T-helper 1 cell (primary cell): ENCODE results near the gene BCL2L13.
A peak's percentile ranks its signal among the peaks of the same experiment; 100 is the strongest.
"Not testable (repeated sequence)": the region's sequence is repeated elsewhere in the genome, so short reads cannot be mapped to it uniquely, and the experiment has no call there.

ENCODE experiments used
- DNase-seq, 5 donors: peaks; one replicate each; pipeline ENCODE4 v3.0.0-alpha.2; 2012 to 2020

Gene BCL2L13

DNA sequence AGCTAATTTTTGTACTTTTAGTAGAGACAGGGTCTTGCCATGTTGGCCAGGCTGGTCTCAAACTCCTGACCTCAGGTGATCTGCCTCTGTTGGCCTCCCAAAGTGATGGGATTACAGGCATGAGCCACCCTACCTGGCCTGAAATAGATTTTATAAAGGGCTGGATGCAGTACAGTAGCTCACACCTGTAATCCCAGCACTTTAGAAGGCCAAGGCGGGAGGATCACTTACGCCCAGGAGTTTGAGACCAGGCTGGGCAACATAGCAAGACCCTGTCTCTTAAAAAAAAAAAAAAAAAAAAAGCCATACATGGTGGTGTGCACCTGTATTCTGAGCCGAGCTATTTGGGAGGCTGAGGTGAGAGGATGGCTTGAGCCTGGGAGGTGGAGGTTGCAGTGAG lies 59.7 kb downstream of the BCL2L13 start:
- DNase-seq, result not testable (repeated sequence)

DNA sequence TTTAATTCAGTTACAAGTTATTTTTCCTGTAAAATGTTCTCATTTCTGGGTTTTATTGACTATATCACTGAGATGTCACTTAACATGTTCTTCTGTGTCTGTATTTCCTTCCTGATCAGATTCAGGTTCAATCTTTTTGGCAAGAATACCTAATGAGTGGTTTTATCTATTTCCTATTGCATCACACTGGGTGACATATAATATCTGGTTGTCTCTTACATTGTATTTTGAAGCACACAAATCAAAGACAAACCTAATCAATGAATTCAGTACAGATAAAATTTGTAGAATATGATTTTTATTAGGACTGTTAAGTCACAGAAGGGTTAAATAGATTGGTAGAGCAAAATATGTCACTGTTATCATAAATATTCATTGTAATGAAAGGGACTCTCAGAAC lies 60.4 kb downstream of the BCL2L13 start:
- no peak for DNase-seq

DNA sequence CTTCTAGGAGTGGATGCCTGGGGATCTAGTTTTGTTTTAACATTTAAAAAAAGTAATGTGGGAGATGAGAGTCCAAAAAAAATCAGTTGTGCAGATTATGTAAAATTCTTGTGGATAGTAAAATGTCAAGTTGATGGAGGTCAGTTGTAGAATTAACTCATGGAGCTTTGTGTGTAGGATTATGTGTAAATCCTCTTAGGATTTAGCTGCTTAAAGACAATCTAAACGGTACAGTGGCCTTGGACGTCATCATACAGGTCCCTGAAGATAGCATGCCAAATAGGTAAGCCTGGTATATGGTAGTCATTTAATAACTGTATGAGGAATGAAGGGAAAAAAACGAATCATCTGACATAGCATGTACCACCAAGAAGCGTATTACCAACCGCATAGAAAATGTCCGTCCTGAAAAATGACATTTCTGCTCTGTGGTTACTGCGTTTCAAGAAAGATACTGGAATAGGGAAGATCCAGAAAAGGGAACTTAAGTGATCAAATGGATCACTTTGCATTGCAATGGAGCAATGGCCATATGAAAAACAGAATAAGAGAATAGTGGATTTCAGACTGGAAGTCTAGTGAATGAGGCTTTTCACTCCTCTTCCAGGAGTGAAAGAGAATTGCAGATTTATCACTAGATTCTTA lies 61.3 kb downstream of the BCL2L13 start:
- no peak for DNase-seq

DNA sequence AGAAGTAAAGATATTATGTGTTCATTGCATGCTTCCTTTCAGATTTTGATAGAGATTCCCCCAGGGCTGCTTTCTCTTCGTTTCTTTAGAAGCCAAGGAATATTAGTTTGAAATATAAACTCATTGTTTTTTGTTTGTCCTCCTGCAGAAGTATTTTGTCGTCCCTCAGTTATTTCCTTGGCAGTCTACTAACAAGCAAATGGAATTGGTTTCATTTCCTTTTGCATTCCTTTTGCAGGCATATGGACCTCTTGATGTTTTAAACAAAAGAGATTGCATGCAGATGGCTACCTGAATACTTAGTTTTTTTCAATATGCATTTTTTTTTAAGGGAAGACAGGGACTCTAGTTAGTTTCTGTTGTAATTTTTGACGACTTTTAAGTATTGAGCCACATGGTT lies 62.2 kb downstream of the BCL2L13 start:
- DNase-seq, result no peak

DNA sequence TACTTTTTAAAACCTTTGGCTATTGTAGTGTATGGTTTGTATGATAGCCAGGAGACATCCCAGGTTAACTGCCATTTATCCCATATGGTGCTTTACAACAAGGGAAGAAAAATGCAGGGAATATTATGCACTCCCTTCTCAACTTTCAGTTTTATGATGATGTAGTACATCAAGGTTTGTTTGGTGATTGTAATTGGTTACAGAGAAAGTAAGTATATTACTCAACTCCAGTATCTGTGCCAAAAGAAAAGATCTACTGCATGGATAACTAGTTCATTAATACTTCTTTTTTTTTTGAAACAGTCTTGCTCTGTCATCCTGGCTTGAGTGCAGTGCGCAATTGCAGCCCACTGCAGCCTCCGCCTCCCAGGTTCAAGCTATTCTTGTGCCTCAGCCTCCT lies 65.3 kb downstream of the BCL2L13 start:
- DNase-seq, result no peak

DNA sequence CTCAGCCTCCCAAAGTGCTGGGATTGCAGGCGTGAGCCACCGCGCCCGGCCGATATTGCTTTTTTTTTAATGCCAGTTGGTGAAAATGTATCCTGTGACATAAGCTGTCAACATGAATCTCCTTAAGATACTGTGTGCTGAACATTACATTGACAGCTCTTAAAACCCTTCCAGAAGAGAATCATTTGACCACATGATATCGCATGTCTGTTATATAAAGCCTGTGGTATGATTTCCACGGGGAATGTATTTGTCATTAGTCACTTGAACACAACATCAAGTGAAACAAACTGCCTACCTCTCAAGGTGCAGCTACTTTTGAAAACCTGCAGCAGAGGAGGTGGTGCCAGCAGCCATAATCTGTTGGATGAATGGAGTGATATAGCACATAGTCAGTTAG lies 67.0 kb downstream of the BCL2L13 start:
- DNase-seq, result no peak

DNA sequence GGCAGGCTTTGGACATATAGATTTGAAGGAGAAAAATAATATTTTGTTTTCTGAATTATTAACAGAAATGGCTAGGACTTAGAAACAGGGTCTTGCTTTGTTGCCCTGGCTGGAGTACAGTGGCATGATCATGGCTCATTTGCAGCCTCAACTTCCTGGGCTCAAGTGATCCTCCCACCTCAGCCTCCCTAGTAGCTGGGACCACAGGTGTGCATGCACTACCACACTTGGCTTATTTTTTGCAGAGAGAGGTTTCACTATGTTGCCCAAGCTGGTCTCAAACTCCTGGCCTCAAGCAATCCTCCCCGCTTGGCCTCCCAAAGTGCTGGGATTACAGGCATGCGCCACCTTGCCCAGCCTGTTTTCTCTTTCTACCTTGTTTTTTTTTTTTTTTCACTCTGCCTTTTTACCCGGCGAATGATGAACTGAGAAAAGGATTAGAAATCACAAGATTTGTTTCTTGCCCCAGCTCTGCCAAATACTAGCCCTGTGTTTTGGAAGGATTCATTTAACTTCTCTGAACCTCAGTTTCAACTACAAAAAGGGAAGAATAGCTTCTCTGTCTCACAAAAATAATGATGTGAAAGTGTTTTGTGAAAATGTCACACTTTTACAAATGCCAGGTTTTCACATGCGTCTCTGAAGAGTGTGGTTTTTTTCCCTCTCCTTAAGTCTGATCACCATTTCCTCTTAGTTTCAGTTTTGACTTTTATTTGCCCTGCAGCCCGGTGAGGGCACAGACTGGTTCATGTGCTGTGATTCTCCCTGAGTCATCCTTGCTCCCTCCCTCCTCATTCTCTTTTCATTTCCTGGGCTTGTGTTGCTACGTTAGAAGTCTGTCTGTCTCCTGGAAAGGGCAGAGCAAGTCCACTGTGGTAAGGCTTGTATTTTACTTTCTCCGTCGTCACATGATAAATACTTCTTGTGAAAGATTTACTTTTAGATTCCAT lies 67.7 kb downstream of the BCL2L13 start:
- peak in 1 of 5 donors; percentile 57 for DNase-seq

DNA sequence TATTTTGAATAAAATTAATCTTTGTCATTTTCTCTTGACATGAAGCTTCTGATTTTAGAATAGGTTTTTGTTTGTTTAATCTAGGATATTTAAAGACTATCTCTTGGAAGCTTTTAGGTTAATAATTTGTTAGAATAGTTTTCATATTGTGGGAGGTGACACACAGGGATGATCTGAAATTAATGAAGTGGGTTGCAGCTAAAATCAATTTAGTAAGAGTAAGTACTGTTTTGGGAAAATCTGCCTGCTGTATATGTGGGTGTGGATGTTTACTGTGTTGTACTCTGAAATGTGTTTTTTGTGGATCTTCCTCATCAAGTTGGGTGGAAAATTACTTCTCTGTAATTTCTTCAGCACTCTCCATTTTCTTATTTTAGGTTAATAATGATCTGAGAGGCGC lies 68.4 kb downstream of the BCL2L13 start:
- DNase-seq, result no peak

DNA sequence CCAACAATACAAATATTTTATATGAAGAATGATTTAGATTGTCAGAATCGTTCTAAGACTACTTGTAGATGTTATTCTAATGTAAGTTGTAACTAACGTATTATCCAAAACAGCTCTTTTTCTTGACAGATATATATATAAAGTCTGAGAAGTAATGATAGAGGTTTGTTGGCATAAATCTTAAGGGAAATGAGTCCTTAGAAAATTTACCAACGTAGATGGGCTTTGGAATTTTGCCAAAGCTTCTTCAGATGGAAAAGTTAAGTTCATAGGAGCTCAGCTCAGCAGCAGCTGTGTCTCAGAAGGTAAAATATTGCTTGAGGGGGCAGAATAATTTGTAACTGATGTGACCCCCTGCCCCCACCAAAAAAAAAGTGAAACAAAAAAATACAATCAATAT lies 69.0 kb downstream of the BCL2L13 start:
- no peak for DNase-seq

DNA sequence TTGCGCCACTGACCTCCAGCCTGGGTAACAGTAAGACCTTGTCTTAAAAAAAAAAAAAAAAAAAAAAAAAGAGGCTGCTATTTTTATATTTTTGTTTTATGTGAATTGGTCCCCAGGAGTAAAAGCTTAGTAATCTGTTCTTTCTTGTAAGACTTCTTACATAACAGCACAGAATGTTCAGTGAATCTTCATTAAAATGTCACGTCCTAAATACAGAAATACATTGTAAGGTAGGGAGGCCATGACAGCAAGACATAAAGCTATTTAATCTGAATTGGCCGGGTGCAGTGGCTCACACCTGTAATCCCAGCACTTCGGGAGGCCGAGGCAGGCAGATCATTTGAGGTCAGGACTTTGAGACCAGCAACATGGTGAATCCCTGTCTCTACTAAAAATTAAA lies 71.5 kb downstream of the BCL2L13 start:
- no peak for DNase-seq

DNA sequence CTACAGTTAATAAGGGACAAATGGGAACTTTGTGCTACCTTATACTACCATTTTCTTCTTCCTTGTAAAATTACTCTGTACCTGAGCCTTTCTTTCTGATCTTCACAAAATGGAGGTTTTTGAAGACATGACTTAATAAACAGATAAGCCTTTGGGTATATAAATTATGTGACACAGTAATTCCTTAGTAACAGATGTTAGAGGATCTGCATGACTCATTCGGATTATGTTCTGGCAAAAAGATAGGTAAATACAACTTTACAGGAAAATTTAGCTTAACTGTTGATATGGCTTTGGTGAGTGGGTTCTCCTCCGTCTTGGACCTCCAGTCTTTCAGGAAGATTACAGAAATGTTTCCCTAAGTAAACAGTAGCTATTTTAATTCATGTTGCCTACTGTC lies 73.9 kb downstream of the BCL2L13 start:
- no peak for DNase-seq

DNA sequence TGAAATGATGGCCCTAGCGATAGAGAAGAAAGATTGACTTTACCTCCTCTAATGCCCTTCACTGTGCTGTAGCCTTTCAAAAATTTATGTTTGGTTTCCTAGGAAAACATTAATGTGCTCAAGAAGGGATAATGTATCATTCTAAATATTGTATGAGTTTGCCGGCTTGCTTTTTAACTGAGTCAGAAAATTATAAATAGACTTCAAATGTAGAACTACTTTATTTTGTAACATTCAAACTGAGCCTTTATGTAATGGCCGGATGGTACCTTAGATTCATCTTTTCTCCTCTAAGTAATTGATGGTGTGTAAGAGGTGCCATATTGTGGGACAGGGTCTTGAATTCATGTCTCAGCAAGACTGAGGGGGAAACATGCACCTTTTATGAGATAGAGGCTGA lies 78.0 kb downstream of the BCL2L13 start:
- no peak for DNase-seq

DNA sequence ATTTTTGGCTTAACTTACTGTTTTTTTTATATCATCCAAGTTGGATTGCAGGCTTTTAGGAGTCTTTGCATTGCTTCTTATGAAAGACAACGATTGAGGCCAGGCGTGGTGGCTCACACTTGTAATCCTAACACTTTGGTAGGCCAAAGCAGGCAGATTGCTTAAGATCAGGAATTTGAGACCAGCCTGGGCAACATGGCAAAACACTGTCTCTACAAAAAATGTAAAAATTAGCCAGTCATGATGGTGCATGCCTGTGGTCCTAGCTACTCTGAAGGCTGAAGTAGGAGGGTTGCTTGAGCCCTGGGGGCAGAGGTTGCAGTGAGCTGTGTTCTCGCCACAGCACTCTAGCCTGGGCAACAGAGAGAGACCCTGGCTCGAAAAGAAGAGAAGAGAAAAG lies 79.2 kb downstream of the BCL2L13 start:
- DNase-seq, result no peak

DNA sequence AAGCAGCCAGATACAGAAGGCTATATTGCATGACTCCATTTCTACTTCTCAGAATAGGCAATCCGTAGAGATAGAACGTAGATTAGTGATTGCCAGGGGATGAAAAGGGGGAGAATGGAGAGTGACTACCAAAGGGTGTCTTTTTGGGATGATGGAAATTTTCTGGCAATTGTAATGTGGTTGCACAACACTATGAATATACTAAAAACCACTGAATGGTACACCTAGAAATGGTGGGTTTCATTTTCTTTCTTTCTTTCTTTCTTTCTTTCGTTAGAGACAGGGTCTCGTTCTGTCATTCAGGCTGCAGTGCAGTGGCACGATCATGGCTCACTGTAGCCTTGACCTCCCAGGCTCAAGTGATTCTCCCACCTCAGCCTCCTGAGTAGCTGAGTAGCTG lies 81.4 kb downstream of the BCL2L13 start:
- no peak for DNase-seq

DNA sequence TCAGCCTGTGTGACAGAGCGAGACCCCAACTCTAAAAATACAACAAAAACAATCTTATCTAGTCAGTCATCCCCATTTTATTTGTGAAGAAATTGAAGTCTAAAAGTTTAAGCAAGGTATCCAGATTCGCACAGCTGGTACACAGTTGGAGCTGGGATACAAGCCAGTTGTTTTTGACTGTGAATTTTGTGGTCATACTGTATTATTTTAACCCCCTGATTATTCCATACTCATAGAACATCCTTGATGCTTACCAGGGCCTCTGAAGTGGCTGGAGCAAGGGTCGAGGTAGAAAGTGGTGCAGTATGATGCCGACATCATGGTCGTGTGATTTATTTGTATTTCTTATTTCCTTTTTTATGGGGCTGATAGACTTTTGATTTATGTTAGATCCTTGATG lies 85.7 kb downstream of the BCL2L13 start:
- DNase-seq, result no peak

DNA sequence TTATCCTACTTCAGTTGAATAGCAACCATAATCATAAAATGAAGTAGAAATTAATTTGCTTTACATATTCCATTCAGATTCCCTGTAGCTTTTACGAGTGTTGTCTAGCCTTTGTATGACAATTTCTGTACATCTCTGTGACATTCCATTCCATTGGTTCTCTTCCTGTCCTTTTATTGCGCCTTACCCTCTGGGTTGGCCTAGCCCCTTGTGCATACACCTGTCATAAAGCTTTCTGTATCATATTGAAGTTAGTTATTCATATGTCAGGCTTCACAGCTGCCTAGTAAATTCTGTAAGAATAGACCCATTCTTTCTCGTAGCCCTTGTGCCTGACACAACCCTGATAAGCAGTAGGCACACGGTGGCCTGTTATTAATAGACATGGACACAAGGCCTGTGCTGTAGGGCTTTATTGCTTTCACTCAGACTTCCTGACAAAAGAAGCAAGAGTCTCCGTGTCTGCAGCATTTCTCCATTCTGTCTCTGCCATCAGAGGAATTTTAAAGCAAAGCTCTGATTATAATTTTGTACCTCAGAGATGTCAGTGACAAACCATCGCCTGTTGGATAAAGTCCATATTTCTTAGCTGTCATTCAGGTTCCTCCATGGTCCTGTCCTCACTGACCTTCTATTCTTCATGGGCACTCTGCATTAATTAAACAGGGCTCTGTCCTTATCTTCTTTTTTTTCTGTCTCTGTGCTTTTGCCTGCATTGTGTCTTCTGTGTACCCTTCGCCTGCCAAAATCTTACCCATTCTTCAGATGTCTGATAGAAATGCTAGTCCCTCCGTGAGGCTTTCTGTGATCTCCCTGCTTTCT lies 86.3 kb downstream of the BCL2L13 start:
- DNase-seq, result no peak

DNA sequence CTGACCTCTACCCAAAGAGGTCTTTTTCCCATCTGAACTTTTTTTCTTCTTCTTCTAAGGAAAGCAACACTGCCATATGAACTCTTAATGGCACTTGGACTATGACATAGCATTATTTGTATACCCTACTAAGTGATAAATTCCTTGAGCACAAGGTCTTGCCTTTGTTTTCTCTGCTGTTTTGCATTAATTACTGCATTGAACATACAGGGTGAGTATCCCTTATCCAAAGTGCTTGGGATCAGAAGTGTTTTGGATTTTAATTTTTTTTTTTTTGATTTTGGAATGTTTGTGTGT lies 86.9 kb downstream of the BCL2L13 start:
- no peak for DNase-seq

DNA sequence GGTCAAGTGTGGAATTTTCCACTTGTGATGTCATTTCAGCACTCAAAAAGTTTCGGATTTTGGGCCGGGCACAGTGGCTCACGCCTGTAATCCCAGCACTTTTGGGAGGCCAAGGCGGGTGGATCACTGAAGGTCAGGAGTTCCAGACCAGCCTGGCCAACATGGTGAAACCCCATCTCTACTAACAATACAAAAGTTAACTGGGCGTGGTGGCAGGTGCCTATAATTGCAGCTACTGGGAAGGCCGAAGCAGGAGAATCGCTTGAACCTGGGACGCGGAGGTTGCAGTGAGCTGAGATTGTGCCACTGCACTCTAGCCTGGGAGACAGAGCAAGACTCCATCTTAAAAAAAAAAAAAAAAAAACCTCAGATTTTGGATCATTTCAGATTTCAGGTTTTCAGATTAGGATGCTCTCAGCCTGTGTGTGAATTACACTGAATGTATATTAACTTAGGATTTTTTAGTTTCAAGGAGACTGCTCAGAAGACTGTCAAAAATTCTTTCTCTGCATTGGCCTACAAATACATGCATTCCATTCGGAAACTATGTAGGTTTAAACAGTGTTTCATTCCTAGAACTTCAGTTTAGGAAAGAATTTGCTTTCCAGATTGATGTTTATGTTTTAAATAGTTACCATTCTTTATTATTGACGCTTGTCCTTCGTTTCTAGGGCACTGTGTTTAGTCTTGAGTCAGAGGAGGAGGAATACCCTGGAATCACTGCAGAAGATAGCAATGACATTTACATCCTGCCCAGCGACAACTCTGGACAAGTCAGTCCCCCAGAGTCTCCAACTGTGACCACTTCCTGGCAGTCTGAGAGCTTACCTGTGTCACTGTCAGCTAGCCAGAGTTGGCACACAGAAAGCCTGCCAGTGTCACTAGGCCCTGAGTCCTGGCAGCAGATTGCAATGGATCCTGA lies 87.7 kb downstream of the BCL2L13 start:
- no peak for DNase-seq

DNA sequence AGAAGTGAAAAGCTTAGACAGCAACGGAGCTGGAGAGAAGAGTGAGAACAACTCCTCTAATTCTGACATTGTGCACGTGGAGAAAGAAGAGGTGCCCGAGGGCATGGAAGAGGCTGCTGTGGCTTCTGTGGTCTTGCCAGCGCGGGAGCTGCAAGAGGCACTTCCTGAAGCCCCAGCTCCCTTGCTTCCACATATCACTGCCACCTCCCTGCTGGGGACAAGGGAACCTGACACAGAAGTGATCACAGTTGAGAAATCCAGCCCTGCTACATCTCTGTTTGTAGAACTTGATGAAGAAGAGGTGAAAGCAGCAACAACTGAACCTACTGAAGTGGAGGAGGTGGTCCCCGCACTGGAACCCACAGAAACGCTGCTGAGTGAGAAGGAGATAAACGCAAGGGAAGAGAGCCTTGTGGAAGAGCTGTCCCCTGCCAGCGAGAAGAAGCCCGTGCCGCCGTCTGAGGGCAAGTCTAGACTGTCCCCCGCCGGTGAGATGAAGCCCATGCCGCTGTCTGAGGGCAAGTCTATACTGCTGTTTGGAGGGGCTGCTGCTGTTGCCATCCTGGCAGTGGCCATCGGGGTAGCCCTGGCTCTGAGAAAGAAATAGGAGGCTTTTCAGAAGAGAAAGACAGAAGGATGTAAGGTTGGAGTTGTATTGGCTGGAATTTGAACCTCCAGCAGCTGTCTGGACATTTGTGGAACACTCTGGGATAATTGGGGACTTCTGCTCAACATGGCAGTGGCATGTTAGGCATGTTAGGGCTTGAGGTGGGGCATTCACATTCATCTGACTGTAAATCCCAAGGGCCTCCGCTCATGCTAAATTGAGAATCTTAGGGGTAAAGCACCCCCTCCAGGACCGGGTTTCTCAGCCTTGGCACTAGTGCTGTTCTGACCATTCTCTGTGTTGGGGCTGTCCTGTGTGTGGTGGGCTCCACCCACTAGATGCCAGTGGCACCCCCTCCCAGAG lies 88.7 kb downstream of the BCL2L13 start:
- DNase-seq, result no peak

DNA sequence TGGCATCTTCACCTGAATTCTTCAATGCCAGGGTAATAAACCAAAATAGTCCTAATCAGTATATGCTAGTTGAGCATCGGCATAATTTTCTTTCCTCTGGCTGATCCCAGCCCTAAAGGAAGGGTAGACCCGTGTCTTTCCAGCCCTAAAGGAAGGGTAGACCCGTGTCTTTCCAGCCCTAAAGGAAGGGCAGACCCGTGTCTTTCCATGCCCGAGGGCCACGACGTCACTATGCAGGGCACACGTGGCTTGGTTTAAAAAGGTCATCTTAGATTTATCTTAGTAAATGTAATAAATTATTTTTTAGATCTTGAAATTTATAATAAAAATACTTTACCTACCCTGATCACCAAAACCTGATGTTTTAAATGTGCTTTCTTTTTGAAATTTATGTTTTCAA lies 90.2 kb downstream of the BCL2L13 start:
- DNase-seq, result no peak

DNA sequence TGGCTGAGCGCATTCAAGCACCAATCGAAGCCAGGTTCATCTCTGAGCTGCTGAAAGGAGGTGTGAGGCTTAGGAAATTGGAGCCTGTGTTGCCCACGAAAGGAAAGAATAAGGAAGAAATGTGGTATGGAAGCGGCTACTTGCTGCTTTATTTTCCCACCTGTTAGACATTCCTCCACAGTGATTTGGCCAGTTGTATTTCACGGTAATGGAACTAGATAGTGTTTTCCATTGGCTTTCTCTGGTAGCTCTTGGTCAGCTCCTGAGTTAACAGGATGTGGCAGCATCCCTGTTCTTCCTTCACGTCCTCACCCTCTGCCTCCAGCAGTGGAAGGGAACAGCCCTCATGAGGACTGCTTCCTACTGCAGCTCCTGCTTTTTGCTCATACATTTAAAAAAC lies 91.0 kb downstream of the BCL2L13 start:
- DNase-seq, result no peak
